B cell (primary cell): Measurements from ENCODE around the gene DLG2. TPM values are rescaled to one million over a fixed set of nuclear protein-coding genes. Genes with fewer than 3 reads are reported as not detected.

ENCODE experiments used
- ATAC-seq: fragments of 200-7000 bp; cut with Tn5 transposase; one replicate; pipeline ENCODE4 v1.10.0; 2021; ENCODE audit warnings: low read depth, mild to moderate bottlenecking, moderate number of reproducible peaks, moderate library complexity
- CTCF ChIA-PET: fragments of 350-600 bp; sonication (Branson Sonifier 250); formaldehyde crosslinking; loops from one replicate; lab custom pipeline; 2021; ENCODE audit warnings: antibody characterized with exemption, inconsistent platforms; lab: Charles Lee
- POLR2A ChIA-PET: fragments of 350-600 bp; sonication (Branson Sonifier 250); formaldehyde crosslinking; loops from one replicate; lab custom pipeline; 2021; ENCODE audit warnings: antibody characterized with exemption; lab: Charles Lee
- DNase-seq: peaks from one replicate; pipeline ENCODE4 v3.0.0; 2013
- H2AFZ ChIP-seq: 2 replicates; pipeline ENCODE4 v1.6.1; 2012; ENCODE audit warnings: mild to moderate bottlenecking, low read depth, low read length; ENCODE audit not compliant: insufficient read depth, poor library complexity, severe bottlenecking
- H3K27ac ChIP-seq, 2 donors: 1 replicate in 1 of 2; 2 replicates in 1 of 2; pipeline ENCODE4 v1.5.1; 2012 to 2013; ENCODE audit warnings: low read length in 2 of 2, mild to moderate bottlenecking in 2 of 2, moderate library complexity in 1 of 2
- H3K27me3 ChIP-seq, 4 experiments: fragments of 200-600 bp in 1 of 4; sonication (generic) in 1 of 4; replicated peaks in 1 of 4; 1 replicate in 2 of 4; 2 replicates in 2 of 4; pipeline versions ENCODE4 v1.6.1 to v1.7.0; 2013 to 2016; ENCODE audit warnings: low read length in 3 of 4, mild to moderate bottlenecking in 2 of 4, mixed read lengths in 1 of 4, moderate library complexity in 1 of 4; ENCODE audit not compliant: insufficient read depth in 4 of 4, control insufficient read depth in 3 of 4; ENCODE audit errors: control extremely low read depth in 1 of 4
- H3K36me3 ChIP-seq, 2 experiments: replicated peaks in 1 of 2; 1 replicate in 1 of 2; 2 replicates in 1 of 2; pipeline versions ENCODE4 v1.6.1 to v1.7.1; 2013; ENCODE audit warnings: low read length in 1 of 2; ENCODE audit not compliant: insufficient read depth in 2 of 2, control insufficient read depth in 1 of 2; ENCODE audit errors: control extremely low read depth in 1 of 2, extremely low read depth in 1 of 2
- H3K4me1 ChIP-seq, 2 donors: fragments of 200-600 bp in 1 of 2; sonication (generic) in 1 of 2; 1 replicate in 1 of 2; 2 replicates in 1 of 2; pipeline versions ENCODE4 v1.5.1 to v1.6.1; 2013 to 2017; ENCODE audit warnings: low read length in 2 of 2; ENCODE audit not compliant: control insufficient read depth in 2 of 2, insufficient read depth in 2 of 2
- H3K4me2 ChIP-seq: replicated peaks from 2 replicates; pipeline ENCODE3; 2012; ENCODE audit warnings: mild to moderate bottlenecking, low read depth, low read length; ENCODE audit not compliant: poor library complexity, severe bottlenecking
- H3K4me3 ChIP-seq, 5 experiments: fragments of 200-600 bp in 1 of 5; sonication (generic) in 1 of 5; 1 replicate in 3 of 5; 2 replicates in 2 of 5; pipeline versions ENCODE4 v1.5.1 to v1.7.0; 2011 to 2016; ENCODE audit warnings: low read length in 4 of 5, mild to moderate bottlenecking in 4 of 5, low read depth in 2 of 5, control low read depth in 1 of 5, moderate library complexity in 1 of 5; ENCODE audit not compliant: insufficient read depth in 1 of 5; ENCODE audit errors: control extremely low read depth in 1 of 5, extremely low read depth in 1 of 5
- H3K79me2 ChIP-seq: fragments of 200-600 bp; sonication (generic); one replicate; pipeline ENCODE4 v1.6.0; 2016; ENCODE audit warnings: low read length; ENCODE audit not compliant: control insufficient read depth, insufficient read depth
- H3K9ac ChIP-seq: fragments of 200-600 bp; sonication (generic); 2 replicates; pipeline ENCODE4 v1.6.1; 2017; ENCODE audit warnings: mild to moderate bottlenecking, low read length, moderate library complexity
- H3K9me3 ChIP-seq, 3 donors: one replicate each; pipeline versions ENCODE4 v1.6.1 to v1.7.1; 2013; ENCODE audit warnings: low read length in 2 of 3; ENCODE audit not compliant: control insufficient read depth in 2 of 3, insufficient read depth in 1 of 3; ENCODE audit errors: control extremely low read depth in 1 of 3
- H4K20me1 ChIP-seq: 2 replicates; pipeline ENCODE4 v1.6.0; 2012; ENCODE audit warnings: mild to moderate bottlenecking, low read length; ENCODE audit not compliant: insufficient read depth, control insufficient read depth, poor library complexity, severe bottlenecking
- H3K27ac Mint-ChIP-seq: one replicate; pipeline ENCODE4 v1.8.0; 2021; ENCODE audit warnings: mixed read lengths
- H3K27me3 Mint-ChIP-seq: one replicate; pipeline ENCODE4 v1.8.0; 2021; ENCODE audit warnings: mixed read lengths
- H3K4me1 Mint-ChIP-seq: one replicate; pipeline ENCODE4 v1.8.0; 2021; ENCODE audit warnings: mixed read lengths
- H3K4me3 Mint-ChIP-seq: one replicate; pipeline ENCODE4 v1.8.0; 2021; ENCODE audit warnings: mixed read lengths
- H3K9me3 Mint-ChIP-seq: one replicate; pipeline ENCODE4 v1.8.0; 2022; ENCODE audit warnings: mixed read lengths; ENCODE audit not compliant: insufficient read depth
- EZH2 ChIP-seq: IDR thresholded peaks from 2 replicates; pipeline ENCODE4 v1.6.1; 2012; ENCODE audit warnings: borderline replicate concordance, low read depth, mild to moderate bottlenecking, moderate library complexity, low read length; ENCODE audit not compliant: insufficient read depth, poor library complexity, severe bottlenecking
- WGBS: methylation state at CpG from one replicate; pipeline ENCODE4 v1.1.5; 2013; ENCODE audit warnings: missing lambda C conversion rate; ENCODE audit not compliant: insufficient coverage; 5-methylcytosine and 5-hydroxymethylcytosine counted together
- intact Hi-C: fragments of 100-400 bp; cut with micrococcal nuclease; formaldehyde crosslinking; loops from one replicate; pipeline ENCODE4 v1.10.0; 2022
- polyA plus RNA-seq: library from polyadenylated mRNA; depleted of rRNA; stranded (reverse); fragments of >200 nt; gene quantifications from 2 replicates; pipeline ENCODE4 v1.2.3, GENCODE V29; 2012
- total RNA-seq, 2 donors: library from RNA; stranded (reverse); fragments of 120-200 nt in 1 of 2; gene quantifications; 1 replicate in 1 of 2; 2 replicates in 1 of 2; pipeline versions ENCODE4 v1.2.3 to v1.2.4, GENCODE V29; 2013 to 2022
- TF ChIP-seq, protein P1 (sequence below): fragments of 200-600 bp; IDR thresholded peaks from one replicate; pipeline ENCODE4 v1.8.0; 2022; ENCODE audit warnings: antibody characterized with exemption, mild to moderate bottlenecking

Gene DLG2
- total and polyA plus RNA-seq, 2 donors (not counting 1 experiment from before 2014, with no cell fraction given) = 0.54 to 5.4 TPM

DNA sequence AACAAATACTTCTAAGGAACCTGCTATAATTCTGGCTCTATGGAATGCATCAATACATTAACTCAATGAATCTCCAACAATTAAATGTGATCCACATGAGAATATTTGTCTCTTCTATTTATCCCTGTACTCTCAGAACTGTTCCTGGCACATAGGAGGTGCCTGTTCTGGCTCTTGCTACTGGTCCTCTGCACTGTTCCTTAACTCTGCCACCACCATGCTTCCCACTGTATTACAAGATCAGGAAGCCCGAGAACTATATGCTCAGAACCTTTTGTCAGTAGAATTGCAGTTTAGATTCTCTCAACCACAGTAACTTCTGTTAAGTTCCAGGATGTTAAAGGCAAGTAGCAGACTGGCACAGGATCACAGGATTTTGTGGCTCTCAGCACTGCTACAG, 1964.7 kb downstream of the DLG2 start:
- Histone ChIP-seq H3K4me3 (no peak overlapping the region), H3K27ac (no peak overlapping the region), H3K4me1 (no peaks in the 10 kb centered on the region), H3K27me3 (peaks cover 0 to 7% (median 1%) of the 10 kb centered on the region in 4 experiments), H2AFZ (no peak overlapping the region), H4K20me1 (no peaks in the 10 kb centered on the region), H3K79me2 (no peaks in the 10 kb centered on the region), H3K9me3 (no peaks in the 10 kb centered on the region), H3K9ac (no peak overlapping the region), H3K36me3 (no peaks in the 10 kb centered on the region), H3K4me2 (no peak overlapping the region)
- ATAC-seq (no peak), DNase-seq (no peak)
- WGBS = 100% methylated on average over 1 of the region's 1 CpG
- H3K4me1 Mint-ChIP-seq = no peaks in the 10 kb centered on the region
- ChIA-PET CTCF (no interaction called here), POLR2A (no interaction called here)
- no peak for TF ChIP-seq EZH2
- TF ChIP-seq, protein P1, sequence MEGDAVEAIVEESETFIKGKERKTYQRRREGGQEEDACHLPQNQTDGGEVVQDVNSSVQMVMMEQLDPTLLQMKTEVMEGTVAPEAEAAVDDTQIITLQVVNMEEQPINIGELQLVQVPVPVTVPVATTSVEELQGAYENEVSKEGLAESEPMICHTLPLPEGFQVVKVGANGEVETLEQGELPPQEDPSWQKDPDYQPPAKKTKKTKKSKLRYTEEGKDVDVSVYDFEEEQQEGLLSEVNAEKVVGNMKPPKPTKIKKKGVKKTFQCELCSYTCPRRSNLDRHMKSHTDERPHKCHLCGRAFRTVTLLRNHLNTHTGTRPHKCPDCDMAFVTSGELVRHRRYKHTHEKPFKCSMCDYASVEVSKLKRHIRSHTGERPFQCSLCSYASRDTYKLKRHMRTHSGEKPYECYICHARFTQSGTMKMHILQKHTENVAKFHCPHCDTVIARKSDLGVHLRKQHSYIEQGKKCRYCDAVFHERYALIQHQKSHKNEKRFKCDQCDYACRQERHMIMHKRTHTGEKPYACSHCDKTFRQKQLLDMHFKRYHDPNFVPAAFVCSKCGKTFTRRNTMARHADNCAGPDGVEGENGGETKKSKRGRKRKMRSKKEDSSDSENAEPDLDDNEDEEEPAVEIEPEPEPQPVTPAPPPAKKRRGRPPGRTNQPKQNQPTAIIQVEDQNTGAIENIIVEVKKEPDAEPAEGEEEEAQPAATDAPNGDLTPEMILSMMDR = no peak
- intact Hi-C loops = no loop called here
- H3K27ac Mint-ChIP-seq = no peak overlapping the region
- H3K9me3 Mint-ChIP-seq = no peaks in the 10 kb centered on the region
- H3K27me3 Mint-ChIP-seq = peaks cover 22% of the 10 kb centered on the region
- H3K4me3 Mint-ChIP-seq = no peak overlapping the region

DNA sequence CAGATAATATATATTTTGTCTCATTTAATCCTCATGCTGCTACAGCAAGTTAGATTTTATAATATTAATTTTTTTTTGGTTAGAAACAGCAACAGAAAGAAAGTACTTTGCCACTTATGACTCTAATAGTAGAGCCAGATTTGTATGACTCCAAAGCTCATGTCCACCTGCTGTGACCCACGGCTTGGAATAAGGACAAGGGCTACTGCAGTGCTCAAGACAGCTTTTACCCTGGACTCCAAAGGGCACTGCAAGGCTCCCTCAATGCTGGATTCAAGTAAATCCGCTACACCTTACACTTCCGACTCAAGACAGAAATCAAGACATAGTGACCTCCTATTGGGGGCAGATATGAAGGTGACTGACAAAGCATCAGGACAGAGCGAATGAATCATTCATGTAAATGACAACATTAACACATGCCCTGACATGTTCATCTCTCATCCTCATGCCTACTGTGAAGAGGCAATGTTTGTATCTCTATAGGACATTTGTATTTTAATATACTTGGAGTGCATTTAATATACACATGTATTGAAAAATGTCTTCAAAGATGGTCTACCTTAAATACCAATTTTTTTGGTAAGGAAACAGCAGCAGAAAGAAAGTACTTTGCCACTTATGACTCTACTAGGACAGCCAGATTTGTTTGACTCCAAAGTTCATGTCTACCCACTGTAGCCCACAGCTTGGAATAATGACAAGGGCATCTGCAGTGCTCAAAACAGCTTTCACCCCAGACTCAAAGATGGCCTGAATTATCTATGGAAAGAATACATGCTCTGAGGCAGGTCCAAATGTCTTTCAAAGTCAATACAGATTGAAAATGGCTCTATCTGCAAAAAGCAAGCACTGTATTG, 1965.4 kb downstream of the DLG2 start:
- Histone ChIP-seq H2AFZ (no peak overlapping the region), H3K4me1 (no peaks in the 10 kb centered on the region), H3K4me2 (no peak overlapping the region), H3K27ac (no peak overlapping the region), H3K9ac (no peak overlapping the region), H3K36me3 (no peaks in the 10 kb centered on the region), H3K27me3 (peaks cover 0 to 7% (median 1%) of the 10 kb centered on the region in 4 experiments), H3K9me3 (no peaks in the 10 kb centered on the region), H3K79me2 (no peaks in the 10 kb centered on the region), H4K20me1 (no peaks in the 10 kb centered on the region), H3K4me3 (no peak overlapping the region)
- ATAC-seq (no peak), DNase-seq (no peak)
- intact Hi-C loops = no loop called here
- Mint-ChIP-seq H3K9me3 (no peaks in the 10 kb centered on the region), H3K27me3 (peaks cover 22% of the 10 kb centered on the region), H3K4me3 (no peak overlapping the region), H3K4me1 (no peaks in the 10 kb centered on the region), H3K27ac (no peak overlapping the region)
- POLR2A ChIA-PET = no interaction called here
- TF ChIP-seq, protein P1 = no peak
- TF ChIP-seq EZH2 = no peak
- WGBS = 75% methylated on average over 1 of the region's 4 CpGs
- CTCF ChIA-PET = no interaction called here
